ENCODE results near the gene RIPOR2.
"Not testable (repeated sequence)": the region's sequence is repeated elsewhere in the genome, so short reads cannot be mapped to it uniquely, and the experiment has no call there.

DNA sequence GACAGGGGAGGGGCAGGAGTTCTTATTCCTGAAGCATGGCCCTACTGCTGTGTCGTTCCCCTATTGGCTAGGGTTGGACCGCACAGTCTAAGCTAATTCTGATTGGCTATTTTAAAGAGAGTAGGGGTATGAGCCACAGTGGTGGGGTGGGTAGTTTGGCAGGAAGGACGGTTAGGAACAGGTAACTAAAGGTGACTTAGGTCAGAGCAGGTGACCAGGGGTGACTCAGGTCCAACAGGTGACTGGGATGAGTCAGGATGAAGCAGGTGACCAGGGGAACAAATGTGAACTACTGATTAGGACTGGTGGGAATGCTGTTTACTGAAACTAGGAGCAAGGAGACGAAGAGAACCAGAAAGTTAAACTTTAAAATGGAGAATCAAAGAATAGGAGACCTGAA, 58.0 kb downstream of the RIPOR2 start:
- TF ChIP-seq, protein P1, sequence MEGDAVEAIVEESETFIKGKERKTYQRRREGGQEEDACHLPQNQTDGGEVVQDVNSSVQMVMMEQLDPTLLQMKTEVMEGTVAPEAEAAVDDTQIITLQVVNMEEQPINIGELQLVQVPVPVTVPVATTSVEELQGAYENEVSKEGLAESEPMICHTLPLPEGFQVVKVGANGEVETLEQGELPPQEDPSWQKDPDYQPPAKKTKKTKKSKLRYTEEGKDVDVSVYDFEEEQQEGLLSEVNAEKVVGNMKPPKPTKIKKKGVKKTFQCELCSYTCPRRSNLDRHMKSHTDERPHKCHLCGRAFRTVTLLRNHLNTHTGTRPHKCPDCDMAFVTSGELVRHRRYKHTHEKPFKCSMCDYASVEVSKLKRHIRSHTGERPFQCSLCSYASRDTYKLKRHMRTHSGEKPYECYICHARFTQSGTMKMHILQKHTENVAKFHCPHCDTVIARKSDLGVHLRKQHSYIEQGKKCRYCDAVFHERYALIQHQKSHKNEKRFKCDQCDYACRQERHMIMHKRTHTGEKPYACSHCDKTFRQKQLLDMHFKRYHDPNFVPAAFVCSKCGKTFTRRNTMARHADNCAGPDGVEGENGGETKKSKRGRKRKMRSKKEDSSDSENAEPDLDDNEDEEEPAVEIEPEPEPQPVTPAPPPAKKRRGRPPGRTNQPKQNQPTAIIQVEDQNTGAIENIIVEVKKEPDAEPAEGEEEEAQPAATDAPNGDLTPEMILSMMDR (IDR thresholded peaks at IDR 0.05; ENCODE audit: low read depth, low read length): not testable (repeated sequence)
- not testable (repeated sequence) for TF ChIP-seq EZH2phosphoT487 (IDR thresholded peaks at IDR 0.05; ENCODE audit: low read depth)

Data from OCI-LY3 (cell line).